Small intestine (tissue), 7 donors: ENCODE measurements around the gene BRINP2. TPM values are rescaled to one million over a fixed set of nuclear protein-coding genes. Genes with fewer than 3 reads are reported as not detected.
A peak's percentile ranks its signal among the peaks of the same experiment; 100 is the strongest.

ENCODE experiments used
- DNase-seq, 2 donors: peaks; one replicate each; pipeline versions ENCODE4 v3.0.0 to v3.0.0-alpha.2; 2013
- FAIRE-seq: peaks from 2 replicates; lab custom pipeline; 2012; peaks lifted over from hg19 to GRCh38; lab: Jason Lieb, UNC
- H3K27ac ChIP-seq, 3 donors: one replicate each; pipeline ENCODE4 v1.5.1; 2013; ENCODE audit warnings: low read length in 2 of 3, mild to moderate bottlenecking in 2 of 3, control low read depth in 1 of 3, inconsistent platforms in 1 of 3, low read depth in 1 of 3, moderate library complexity in 1 of 3
- H3K27me3 ChIP-seq, 3 donors: one replicate each; pipeline ENCODE4 v1.6.1; 2013; ENCODE audit warnings: low read length in 3 of 3, inconsistent platforms in 1 of 3; ENCODE audit not compliant: control insufficient read depth in 3 of 3, insufficient read depth in 3 of 3
- H3K36me3 ChIP-seq, 3 donors: one replicate each; pipeline ENCODE4 v1.6.1; 2013; ENCODE audit warnings: low read length in 3 of 3, inconsistent platforms in 1 of 3, low read depth in 1 of 3, mild to moderate bottlenecking in 1 of 3, moderate library complexity in 1 of 3; ENCODE audit not compliant: control insufficient read depth in 3 of 3, insufficient read depth in 2 of 3
- H3K4me1 ChIP-seq, 3 donors: one replicate each; pipeline ENCODE4 v1.6.1; 2013; ENCODE audit warnings: low read length in 2 of 3, inconsistent platforms in 1 of 3, low read depth in 1 of 3, mild to moderate bottlenecking in 1 of 3, moderate library complexity in 1 of 3; ENCODE audit not compliant: control insufficient read depth in 3 of 3, insufficient read depth in 2 of 3
- H3K4me3 ChIP-seq, 3 donors: one replicate each; pipeline ENCODE4 v1.5.1; 2013; ENCODE audit warnings: low read length in 3 of 3, control low read depth in 1 of 3, inconsistent platforms in 1 of 3, low read depth in 1 of 3, mild to moderate bottlenecking in 1 of 3, moderate library complexity in 1 of 3
- H3K9me3 ChIP-seq, 2 donors: one replicate each; pipeline ENCODE4 v1.6.1; 2013; ENCODE audit warnings: low read depth in 1 of 2, low read length in 1 of 2; ENCODE audit not compliant: control insufficient read depth in 2 of 2, insufficient read depth in 1 of 2
- WGBS, 3 donors: extraction: QIAGEN DNeasy Blood & Tissue Kit; methylation state at CpG; one replicate each; pipeline ENCODE4 v1.1.7; 2013; 5-methylcytosine and 5-hydroxymethylcytosine counted together
- polyA plus RNA-seq, 4 donors: library from polyadenylated mRNA; stranded (reverse) in 3 of 4; unstranded in 1 of 4; fragments of 200-250 nt in 3 of 4; fragments of 120-200 nt in 1 of 4; gene quantifications; one replicate each; pipeline versions ENCODE4 v1.2.1 to v1.2.3, GENCODE V29; 2013
- donor health status: healthy with polysubstance abuse.
- donor health status: control.
- donor health status: control.
- donor health status: Bipolar disorder and iron deficiency.
- donor health status: healthy.

The BRINP2 gene
- polyA plus RNA-seq, 4 donors, result 0.04 to 0.27 (median 0.16) TPM; not detected in 1

GRCh38 chr1:177146499-177146898, 24.3 kb upstream of the BRINP2 start:
- Histone ChIP-seq H3K4me3 (no peak overlapping the region), H3K27me3 (no peaks in the 10 kb centered on the region), H3K9me3 (no peaks in the 10 kb centered on the region), H3K27ac (no peak overlapping the region), H3K4me1 (no peaks in the 10 kb centered on the region), H3K36me3 (no peaks in the 10 kb centered on the region)
- no peak for DNase-seq
- FAIRE-seq, result no peak
- 60 to 67% (median 66%) methylated on average over 2 of the region's 2 CpGs for WGBS, 3 donors

DNA sequence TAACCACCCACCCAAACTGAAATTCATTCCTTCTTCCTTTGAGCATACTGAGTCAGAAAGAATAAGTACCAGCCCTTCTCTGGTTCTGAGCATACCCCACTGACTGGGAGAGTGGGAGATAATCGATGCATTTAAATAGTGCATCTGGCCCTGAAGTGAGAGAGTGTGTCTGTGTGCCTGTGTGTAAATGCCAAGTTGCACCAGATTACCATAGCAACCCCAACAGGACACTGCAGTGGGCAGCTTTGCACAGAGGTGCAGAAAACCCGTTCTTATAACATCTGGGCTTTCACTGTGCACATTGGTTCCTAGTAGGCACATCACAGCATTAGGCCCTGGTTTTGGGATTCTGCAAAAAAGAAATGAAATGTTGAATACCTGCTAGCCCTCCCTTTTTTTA, 8.5 kb upstream of the BRINP2 start:
- Histone ChIP-seq H3K4me1 (no peaks in the 10 kb centered on the region), H3K27me3 (peaks cover 0 to 30% (median 18%) of the 10 kb centered on the region in 3 donors), H3K9me3 (no peaks in the 10 kb centered on the region), H3K4me3 (no peak overlapping the region), H3K36me3 (no peaks in the 10 kb centered on the region), H3K27ac (no peak overlapping the region)
- FAIRE-seq (no peak), DNase-seq (no peak)
- WGBS, 3 donors, result 52 to 67% (median 61%) methylated on average over 2 of the region's 2 CpGs

DNA sequence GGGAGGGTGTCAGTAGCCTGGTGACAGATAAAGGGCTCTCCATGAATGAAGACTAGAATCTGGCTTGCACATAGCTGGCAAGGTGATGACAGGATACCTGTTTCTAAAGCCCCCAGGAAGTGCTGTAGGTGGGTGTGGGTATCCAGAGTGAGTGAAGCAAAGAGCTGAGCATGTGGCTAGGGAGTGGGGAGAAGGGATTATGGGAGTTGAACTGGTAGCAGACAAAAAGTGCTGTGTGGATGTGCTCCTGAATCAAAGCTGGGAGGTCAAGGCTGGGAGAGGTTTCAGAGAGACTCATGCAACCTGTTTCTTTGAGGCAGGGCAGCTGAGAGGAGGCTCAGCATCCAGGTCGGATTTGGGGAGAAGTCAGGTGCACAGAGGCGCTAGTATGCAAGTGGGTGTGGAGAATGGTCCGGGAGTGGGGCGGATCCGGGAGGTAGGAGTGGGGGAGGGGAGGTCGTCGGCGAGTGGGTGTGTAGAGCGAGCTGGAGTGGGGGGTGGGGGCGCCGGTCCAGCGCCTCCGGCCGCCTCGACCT, 6.8 kb upstream of the BRINP2 start:
- FAIRE-seq (no peak), DNase-seq (no peak)
- H3K27ac ChIP-seq, result no peak overlapping the region
- WGBS, 3 donors, result 2 to 12% (median 6%) methylated on average over 11 to 15 of the region's 15 CpGs
- no peaks in the 10 kb centered on the region for H3K4me1 ChIP-seq
- H3K27me3 ChIP-seq, result peaks cover 0 to 35% (median 18%) of the 10 kb centered on the region in 3 donors
- no peaks in the 10 kb centered on the region for H3K9me3 ChIP-seq
- H3K4me3 ChIP-seq, result peak overlapping the region in 1 of 3 donors; percentile 18
- no peaks in the 10 kb centered on the region for H3K36me3 ChIP-seq

- Histone ChIP-seq H3K4me1 (no peaks in the 10 kb centered on the region), H3K27ac (no peak within 1 kb of the TSS), H3K27me3 (peaks cover 0 to 38% (median 18%) of the 10 kb centered on the region in 3 donors), H3K36me3 (no peaks in the 10 kb centered on the region), H3K9me3 (no peaks in the 10 kb centered on the region), H3K4me3 (peak within 1 kb of the TSS in 1 of 3 donors; percentile 18)
- WGBS, 3 donors, result 2 to 7% (median 6%) methylated on average over 40 to 49 of the region's 49 CpGs
- DNase-seq (peak in 1 of 2 donors; percentile 2), FAIRE-seq (no peak)
Observed at GRCh38 chr1:177164380-177165068, 6.2 kb upstream of the BRINP2 start, which contains the start of gene ASTN1. ASTN1 (minus strand) TSS chr1:177164712; CDS start chr1:177164676, 36 bp downstream.

DNA sequence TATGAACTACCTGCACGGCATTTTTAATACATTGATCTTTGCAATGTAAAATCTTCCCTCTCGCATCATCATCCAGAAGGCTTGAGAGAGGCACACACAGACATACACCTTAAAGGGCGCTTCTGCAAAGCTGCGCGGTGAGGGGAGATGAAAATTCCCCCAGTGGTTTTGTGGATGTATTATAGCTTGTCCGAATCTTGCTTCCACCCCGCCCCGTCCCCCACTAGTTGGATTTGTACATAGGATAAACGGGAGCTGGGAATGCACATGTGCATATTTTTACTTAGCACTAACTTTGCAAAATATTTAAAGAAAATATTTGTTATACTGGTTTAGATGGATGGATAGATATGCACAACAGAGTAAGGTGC, 5.7 kb upstream of the BRINP2 start:
- WGBS, 3 donors, result 3 to 12% (median 5%) methylated on average over 9 of the region's 9 CpGs
- Histone ChIP-seq H3K27me3 (peaks cover 0 to 44% (median 18%) of the 10 kb centered on the region in 3 donors), H3K4me1 (no peaks in the 10 kb centered on the region), H3K9me3 (no peaks in the 10 kb centered on the region), H3K27ac (no peak overlapping the region), H3K4me3 (no peak overlapping the region), H3K36me3 (no peaks in the 10 kb centered on the region)
- DNase-seq, result no peak
- no peak for FAIRE-seq

DNA sequence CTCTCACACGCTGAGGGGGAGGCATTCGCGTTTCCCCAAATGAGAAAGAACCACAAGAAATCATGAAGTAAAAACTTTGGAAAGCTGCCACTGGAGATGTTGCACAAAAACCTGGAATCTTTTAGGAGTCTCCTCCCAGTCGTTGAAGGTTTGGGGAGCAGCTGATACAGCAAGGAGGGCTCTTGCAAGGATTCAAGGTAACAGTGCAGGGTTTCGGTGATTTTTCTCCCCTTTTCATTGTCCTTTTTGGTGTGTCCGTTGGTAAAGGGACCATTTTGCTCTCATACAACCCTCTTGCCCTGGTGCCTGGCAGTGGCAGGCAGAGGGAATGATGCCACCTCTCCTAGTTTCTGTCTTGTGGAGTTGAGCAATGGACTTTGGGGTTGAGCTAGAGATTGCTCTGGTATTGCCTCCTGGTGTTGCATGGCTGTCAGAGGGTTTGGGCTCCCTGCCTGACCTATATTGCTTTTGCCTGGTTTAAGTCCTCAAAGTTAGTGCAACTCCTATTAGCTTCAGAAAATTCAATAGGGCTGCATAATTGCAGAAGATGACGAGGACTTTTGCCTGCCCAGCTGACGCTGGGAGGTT, 872 bp downstream of the BRINP2 start:
- H3K4me3 ChIP-seq, result no peak overlapping the region
- 14 to 15% (median 15%) methylated on average over 8 of the region's 8 CpGs for WGBS, 3 donors

DNA sequence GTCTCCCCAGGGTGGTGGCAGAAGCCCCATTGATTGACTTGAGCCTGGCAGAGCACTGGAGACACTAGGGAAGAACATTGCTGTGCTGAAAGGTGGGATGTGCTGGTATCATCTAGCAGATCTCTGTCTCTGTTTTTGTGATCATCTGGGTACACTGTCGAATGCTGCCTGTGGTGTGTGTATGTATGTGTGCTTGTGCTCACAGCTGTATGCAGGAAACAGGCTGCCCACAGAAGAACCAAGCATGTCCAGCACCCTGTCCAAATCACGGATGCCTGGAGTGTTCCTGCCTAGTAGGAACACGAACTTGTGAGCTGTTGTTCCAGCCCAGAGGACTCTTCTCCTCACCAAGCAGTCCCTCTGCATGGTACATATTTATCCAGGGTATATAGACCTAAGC, 1.5 kb downstream of the BRINP2 start:
- FAIRE-seq (no peak), DNase-seq (no peak)
- peaks cover 0 to 55% (median 22%) of the 10 kb centered on the region in 3 donors for H3K27me3 ChIP-seq
- H3K9me3 ChIP-seq, result no peaks in the 10 kb centered on the region
- WGBS, 3 donors, result 55 to 60% (median 59%) methylated on average over 3 of the region's 3 CpGs
- no peaks in the 10 kb centered on the region for H3K36me3 ChIP-seq
- no peak overlapping the region for H3K4me3 ChIP-seq
- H3K27ac ChIP-seq, result no peak overlapping the region
- no peaks in the 10 kb centered on the region for H3K4me1 ChIP-seq

More for the DNA sequence above, 872 bp downstream of the BRINP2 start:
- Histone ChIP-seq H3K36me3 (no peaks in the 10 kb centered on the region), H3K27me3 (peaks cover 0 to 56% (median 22%) of the 10 kb centered on the region in 3 donors), H3K27ac (no peak overlapping the region), H3K4me1 (no peaks in the 10 kb centered on the region), H3K9me3 (no peaks in the 10 kb centered on the region)
- no peak for FAIRE-seq
- DNase-seq, result no peak

DNA sequence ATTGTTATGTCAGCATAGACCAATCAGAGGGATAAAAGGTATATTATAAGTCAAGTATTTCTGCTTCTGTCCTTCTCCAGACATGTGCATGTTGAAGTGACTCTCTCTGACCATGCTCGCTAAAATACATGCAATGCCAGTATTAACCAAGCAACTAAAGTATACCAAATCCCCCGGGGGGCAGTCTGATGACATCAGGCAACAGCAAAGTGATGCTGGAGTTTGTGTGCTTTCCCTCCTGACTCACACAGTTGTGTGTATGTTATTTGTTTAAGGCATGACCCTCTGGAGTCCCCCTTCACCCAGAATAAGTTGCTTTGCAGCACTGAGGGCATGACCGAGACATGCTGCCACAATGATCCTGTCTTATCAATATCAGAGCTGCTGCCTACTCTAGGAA, 2.1 kb downstream of the BRINP2 start:
- Histone ChIP-seq H3K4me3 (no peak overlapping the region), H3K9me3 (no peaks in the 10 kb centered on the region), H3K27ac (no peak overlapping the region), H3K36me3 (no peaks in the 10 kb centered on the region), H3K4me1 (no peaks in the 10 kb centered on the region), H3K27me3 (peaks cover 0 to 55% (median 22%) of the 10 kb centered on the region in 3 donors)
- no peak for DNase-seq
- FAIRE-seq, result no peak
- 65 to 81% (median 73%) methylated on average over 3 of the region's 3 CpGs for WGBS, 3 donors
